Omental fat pad (tissue), 4 donors: ENCODE measurements around the gene SMIM24. TPM values are rescaled to one million over a fixed set of nuclear protein-coding genes. Genes with fewer than 3 reads are reported as not detected.
"Not testable (repeated sequence)": the region's sequence is repeated elsewhere in the genome, so short reads cannot be mapped to it uniquely, and the experiment has no call there.

Source experiments
- ATAC-seq: fragments of 150-250 bp; one replicate; pipeline ENCODE4 v1.9.1; 2016; ENCODE audit warnings: mild to moderate bottlenecking, moderate library complexity; ENCODE audit not compliant: low FRiP score
- DNase-seq: peaks from one replicate; pipeline ENCODE4 v3.0.0-alpha.2; 2019; ENCODE audit warnings: low spot score
- CTCF ChIP-seq, 3 donors: fragments of 450-650 bp; IDR thresholded peaks; one replicate each; pipeline ENCODE4 v1.5.1; 2016 to 2017; ENCODE audit warnings: antibody characterized with exemption in 3 of 3, mild to moderate bottlenecking in 3 of 3, moderate library complexity in 2 of 3
- total RNA-seq, 4 donors: library from RNA; depleted of rRNA; stranded (reverse); fragments of >200 nt; gene quantifications; one replicate each; pipeline ENCODE4 v1.1.0, GENCODE V29; 2016

Gene SMIM24
- total RNA-seq, 4 donors from 2014 or later, result not detected

DNA sequence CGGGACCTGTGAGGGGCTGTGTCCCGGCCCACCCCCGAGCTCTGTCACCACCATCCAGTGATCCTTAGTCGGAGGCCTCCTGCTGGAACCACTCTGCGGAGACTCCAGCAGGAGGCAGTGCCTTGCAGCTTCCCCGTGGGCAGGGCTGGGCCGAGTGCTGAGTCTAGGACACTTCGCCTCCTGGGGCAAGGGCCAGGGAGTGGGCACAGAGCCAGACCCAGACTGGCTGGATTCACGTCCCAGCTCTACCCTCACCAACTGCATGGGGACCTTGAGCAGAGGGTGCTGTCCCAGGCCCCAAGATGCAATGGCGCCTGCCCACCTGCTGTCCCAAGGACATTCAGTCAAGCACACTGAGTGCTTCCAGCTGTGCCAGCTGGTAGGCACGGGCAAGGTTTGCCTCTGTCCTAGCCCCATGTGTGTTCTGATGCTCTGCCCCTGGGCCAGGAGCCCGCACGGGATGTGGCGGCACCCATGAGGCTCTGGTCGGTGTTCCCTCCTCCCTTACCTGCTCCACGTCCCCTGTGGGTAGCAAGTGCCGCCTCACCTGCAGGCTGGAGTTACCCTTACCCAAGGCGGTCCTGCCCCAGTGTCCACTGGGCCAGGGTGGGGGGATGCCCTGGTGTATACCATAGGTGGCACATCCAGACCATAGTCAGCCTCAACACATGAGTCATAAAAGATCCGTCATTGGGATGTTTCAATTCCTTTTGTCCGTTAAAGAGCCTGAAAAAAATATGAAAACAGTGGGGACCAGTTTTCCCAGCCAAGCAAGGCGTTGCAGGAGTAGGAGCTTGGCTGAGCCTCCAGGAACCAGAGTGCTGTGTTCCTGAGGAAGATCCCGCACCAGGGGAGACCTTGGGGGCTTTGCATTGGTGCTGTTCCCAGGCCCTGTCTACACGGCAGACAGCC is 33.2 kb upstream of the SMIM24 start:
- DNase-seq (no peak), ATAC-seq (no peak)
- no peak for TF ChIP-seq CTCF (IDR thresholded peaks at IDR 0.05)

DNA sequence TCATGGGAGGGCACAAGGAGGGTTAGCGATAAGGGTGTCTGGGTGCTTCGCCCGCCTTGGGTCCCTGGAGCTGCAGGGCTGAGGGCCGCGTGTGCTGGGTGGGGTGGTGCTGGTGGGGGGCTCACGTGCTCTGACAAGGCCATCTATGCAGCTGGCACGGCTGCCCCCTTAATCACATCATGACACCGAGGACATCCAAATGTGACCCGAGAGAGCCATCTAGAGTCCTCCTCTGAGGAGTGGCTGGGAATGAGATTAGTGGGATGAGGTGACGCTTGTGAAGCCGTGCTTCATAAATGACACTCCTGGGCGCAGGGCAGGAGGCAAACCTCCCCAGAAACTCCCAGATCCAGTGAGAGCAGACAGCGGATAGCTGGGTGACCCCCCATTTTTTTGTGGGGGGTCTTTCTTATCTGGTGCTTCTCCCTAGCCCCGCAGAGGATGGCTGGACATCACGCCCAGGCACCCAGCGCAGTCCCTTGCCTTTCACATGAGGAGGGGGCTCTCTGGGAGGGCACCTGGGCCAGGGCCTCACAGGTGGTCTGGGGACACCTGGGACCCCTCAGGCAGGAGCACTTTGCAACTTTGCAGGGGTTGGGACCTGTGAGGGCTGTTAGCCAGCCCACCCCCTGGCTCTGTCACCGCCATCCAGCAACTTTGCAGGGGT is 32.4 kb upstream of the SMIM24 start:
- no peak for DNase-seq
- TF ChIP-seq CTCF (IDR thresholded peaks at IDR 0.05), result no peak
- no peak for ATAC-seq

DNA sequence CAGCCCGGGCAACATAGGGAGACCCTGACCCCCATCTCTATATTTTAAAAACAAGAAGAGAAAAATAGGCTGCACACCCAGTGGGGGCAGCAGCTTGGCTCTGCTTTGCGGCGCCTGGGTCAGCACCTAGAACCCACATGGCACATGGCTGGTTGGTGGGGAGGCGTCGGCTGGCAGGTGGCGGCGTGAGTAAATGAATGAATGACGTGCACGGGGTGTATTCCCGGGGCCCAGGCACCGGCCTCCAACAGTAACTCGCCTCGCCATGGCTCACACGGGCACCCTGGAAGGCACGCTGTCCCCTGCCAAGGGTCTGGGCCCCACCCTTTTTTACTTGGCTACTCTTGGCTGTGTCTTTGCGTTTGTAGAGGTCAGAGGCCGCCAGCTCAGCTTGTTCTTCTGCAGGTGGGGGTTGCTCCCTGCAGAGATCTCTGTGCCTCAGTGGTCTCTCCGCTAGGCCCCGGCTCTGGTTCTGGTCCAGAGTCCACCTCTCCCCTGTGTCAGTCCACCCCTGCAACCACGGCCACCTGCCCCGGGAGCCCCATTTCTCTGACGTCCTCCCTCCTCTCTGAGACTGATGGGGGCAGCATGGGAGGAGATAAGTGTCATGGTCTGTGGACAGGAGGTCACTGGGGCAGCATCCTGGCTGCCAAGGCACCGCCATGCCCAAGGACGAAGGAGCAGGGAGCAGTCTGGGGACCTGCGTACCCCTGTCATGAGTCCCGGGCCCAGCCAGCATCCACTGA is 31.4 kb upstream of the SMIM24 start:
- TF ChIP-seq CTCF (IDR thresholded peaks at IDR 0.05), result no peak
- no peak for ATAC-seq
- DNase-seq, result no peak

DNA sequence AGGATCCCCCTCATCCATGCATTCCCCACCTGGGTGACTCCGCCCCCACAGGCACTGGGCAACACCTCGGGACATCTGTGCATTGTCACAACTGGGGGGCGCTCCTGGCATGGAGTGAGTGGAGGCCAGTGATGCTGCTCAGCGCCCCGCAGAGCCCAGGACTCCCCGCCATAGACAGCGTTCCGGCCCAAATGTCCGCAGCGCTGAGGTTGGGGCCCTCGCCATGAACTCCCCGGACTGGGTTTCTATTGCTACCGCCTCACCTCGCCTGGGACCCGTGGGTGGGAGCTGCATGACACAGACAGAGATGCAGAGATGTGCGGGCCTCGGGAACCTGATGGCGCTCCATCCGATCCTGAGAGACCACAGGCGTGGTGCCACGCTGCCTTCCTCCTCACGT is 30.4 kb upstream of the SMIM24 start:
- no peak for TF ChIP-seq CTCF (IDR thresholded peaks at IDR 0.05)
- ATAC-seq (no peak), DNase-seq (no peak)

GRCh38 chr19:3509566-3509989 is 29.3 kb upstream of the SMIM24 start:
- ATAC-seq, result no peak
- no peak for TF ChIP-seq CTCF (IDR thresholded peaks at IDR 0.05)
- DNase-seq, result no peak

DNA sequence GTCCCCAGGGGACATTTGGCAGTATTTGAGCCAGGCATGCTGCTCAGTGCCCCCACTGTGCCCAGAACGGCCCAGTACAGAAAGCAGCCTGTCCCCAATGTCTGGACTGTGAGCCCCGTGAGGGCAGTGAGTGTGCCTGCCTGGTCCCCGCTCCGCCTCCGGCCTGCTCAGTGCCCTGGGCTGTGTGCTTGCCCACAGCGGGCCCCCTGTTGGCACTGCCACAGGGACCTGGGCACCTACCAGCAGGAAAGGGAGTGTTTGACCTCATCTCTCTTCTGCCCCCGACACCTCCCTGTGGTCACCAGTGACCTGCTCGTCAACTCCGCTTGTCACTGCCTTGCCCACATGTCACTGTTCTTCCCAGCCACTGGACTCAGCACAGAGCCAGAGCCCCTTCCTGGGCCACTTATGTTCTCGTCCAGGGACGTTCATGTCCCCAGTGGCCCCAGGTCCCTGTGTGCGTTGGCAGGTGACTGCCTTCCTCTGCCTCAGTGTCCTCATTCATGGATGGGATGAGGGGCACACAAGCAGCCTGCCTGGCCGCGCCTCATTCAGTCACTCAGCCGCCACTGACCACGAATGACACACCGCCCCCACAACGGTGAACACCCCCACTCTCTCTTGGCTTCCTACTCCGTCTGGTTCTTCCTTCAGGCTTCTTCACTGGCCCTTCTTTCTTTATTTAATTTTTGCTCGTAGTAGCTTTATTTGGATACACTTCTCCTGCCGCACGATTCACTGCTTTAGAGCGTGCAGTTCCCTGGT is 28.6 kb upstream of the SMIM24 start:
- TF ChIP-seq CTCF (IDR thresholded peaks at IDR 0.05), result no peak
- DNase-seq, result no peak
- no peak for ATAC-seq

DNA sequence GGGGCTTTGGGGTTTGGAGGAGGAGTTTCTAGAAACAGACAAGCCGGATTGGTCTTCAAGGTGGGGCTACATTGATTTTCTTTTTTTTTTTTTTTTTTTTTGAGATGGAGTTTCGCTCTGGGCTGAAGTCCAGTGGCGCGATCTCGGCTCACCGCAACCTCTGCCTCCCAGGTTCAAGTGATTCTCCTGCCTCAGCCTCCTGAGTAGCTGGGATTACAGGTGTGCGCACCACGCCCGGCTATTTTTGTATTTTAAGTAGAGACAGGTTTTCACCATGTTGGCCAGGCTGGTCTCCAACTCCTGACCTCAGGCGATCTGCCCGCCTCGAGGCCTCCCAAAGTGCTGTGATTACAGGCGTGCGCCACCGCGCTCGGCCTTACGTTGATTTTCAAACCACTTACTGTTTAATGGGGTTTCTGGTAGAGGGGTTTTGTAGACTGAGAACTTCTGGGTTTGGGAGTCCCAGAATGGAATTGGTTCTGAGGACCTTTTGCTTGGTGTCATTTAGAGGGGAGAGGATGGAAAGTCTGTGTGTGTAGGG is 27.9 kb upstream of the SMIM24 start:
- not testable (repeated sequence) for DNase-seq, ATAC-seq
